Type B pancreatic cell (in vitro differentiated cells): ENCODE data around the gene LHFPL2. TPM values are rescaled to one million over a fixed set of nuclear protein-coding genes. Genes with fewer than 3 reads are reported as not detected.

Source experiments
- DNase-seq: peaks from one replicate; pipeline ENCODE4 v3.0.0; 2021; ENCODE audit warnings: mixed read lengths; ENCODE audit not compliant: unreplicated experiment; ENCODE audit errors: extremely low spot score
- H3K27ac Mint-ChIP-seq: 2 replicates; pipeline ENCODE4 v1.8.0; 2021; ENCODE audit warnings: mild to moderate bottlenecking, mixed read lengths
- H3K27me3 Mint-ChIP-seq: 2 replicates; pipeline ENCODE4 v1.8.0; 2021; ENCODE audit warnings: mixed read lengths
- H3K36me3 Mint-ChIP-seq: 2 replicates; pipeline ENCODE4 v1.8.0; 2021; ENCODE audit warnings: mixed read lengths
- H3K4me1 Mint-ChIP-seq: one replicate; pipeline ENCODE4 v1.8.0; 2021; ENCODE audit warnings: mixed read lengths; ENCODE audit not compliant: unreplicated experiment
- H3K4me3 Mint-ChIP-seq: 2 replicates; pipeline ENCODE4 v1.8.0; 2021; ENCODE audit warnings: mild to moderate bottlenecking, mixed read lengths
- H3K9me3 Mint-ChIP-seq: 2 replicates; pipeline ENCODE4 v1.8.0; 2021; ENCODE audit warnings: mixed read lengths
- CTCF ChIP-seq: fragments of 200-600 bp; sonication (generic); conservative IDR thresholded peaks from 2 replicates; pipeline ENCODE4 v1.5.0; 2021; ENCODE audit warnings: antibody characterized with exemption, mild to moderate bottlenecking
- total RNA-seq: library from RNA; stranded (reverse); gene quantifications from 2 replicates; pipeline ENCODE4 v1.2.1, GENCODE V29; 2021; ENCODE audit warnings: low replicate concordance

Gene LHFPL2
- total RNA-seq, 1 donor from 2014 or later: 35.3 TPM

- no peak for DNase-seq
- Mint-ChIP-seq H3K27me3 (peaks cover 7% of the 10 kb centered on the region), H3K4me3 (no peak overlapping the region), H3K27ac (no peak overlapping the region), H3K4me1 (peaks cover 80% of the 10 kb centered on the region), H3K36me3 (peaks cover 23% of the 10 kb centered on the region), H3K9me3 (peaks cover 4% of the 10 kb centered on the region)
- no peak for TF ChIP-seq CTCF
These were observed 148.5 kb downstream of the LHFPL2 start for GRCh38 chr5:78500028-78500427.

- no peak for DNase-seq
- H3K36me3 Mint-ChIP-seq: peaks cover 23% of the 10 kb centered on the region
- H3K9me3 Mint-ChIP-seq: peaks cover 4% of the 10 kb centered on the region
- H3K4me1 Mint-ChIP-seq: peaks cover 76% of the 10 kb centered on the region
- no peak for TF ChIP-seq CTCF
- peaks cover 7% of the 10 kb centered on the region for H3K27me3 Mint-ChIP-seq
- H3K27ac Mint-ChIP-seq: no peak overlapping the region
- no peak overlapping the region for H3K4me3 Mint-ChIP-seq
These were observed 149.1 kb downstream of the LHFPL2 start for GRCh38 chr5:78499485-78499884.

GRCh38 chr5:78497573-78498533 lies 150.7 kb downstream of the LHFPL2 start:
- H3K27ac Mint-ChIP-seq: peak overlapping the region; percentile 30
- H3K36me3 Mint-ChIP-seq: peaks cover 34% of the 10 kb centered on the region
- no peak for DNase-seq
- no peak overlapping the region for H3K4me3 Mint-ChIP-seq
- TF ChIP-seq CTCF: no peak
- H3K4me1 Mint-ChIP-seq: peaks cover 72% of the 10 kb centered on the region
- H3K27me3 Mint-ChIP-seq: peaks cover 7% of the 10 kb centered on the region
- H3K9me3 Mint-ChIP-seq: peaks cover 4% of the 10 kb centered on the region

- Mint-ChIP-seq H3K27me3 (peaks cover 7% of the 10 kb centered on the region), H3K27ac (no peak overlapping the region), H3K4me1 (peaks cover 57% of the 10 kb centered on the region), H3K36me3 (peaks cover 38% of the 10 kb centered on the region), H3K4me3 (peak overlapping the region; percentile 34), H3K9me3 (peaks cover 4% of the 10 kb centered on the region)
- DNase-seq: no peak
- TF ChIP-seq CTCF: no peak
These were observed 152.2 kb downstream of the LHFPL2 start for GRCh38 chr5:78496373-78496772.

- Mint-ChIP-seq H3K36me3 (peaks cover 44% of the 10 kb centered on the region), H3K9me3 (peaks cover 4% of the 10 kb centered on the region), H3K4me1 (peaks cover 59% of the 10 kb centered on the region), H3K27ac (peak overlapping the region; percentile 7), H3K4me3 (no peak overlapping the region), H3K27me3 (peaks cover 7% of the 10 kb centered on the region)
- no peak for TF ChIP-seq CTCF
- DNase-seq: no peak
These were observed 152.8 kb downstream of the LHFPL2 start for GRCh38 chr5:78495800-78496199.
